Measurements from ENCODE around the gene CYSLTR1.
"Not testable (repeated sequence)": the region's sequence is repeated elsewhere in the genome, so short reads cannot be mapped to it uniquely, and the experiment has no call there.

CYSLTR1 gene, protein sequence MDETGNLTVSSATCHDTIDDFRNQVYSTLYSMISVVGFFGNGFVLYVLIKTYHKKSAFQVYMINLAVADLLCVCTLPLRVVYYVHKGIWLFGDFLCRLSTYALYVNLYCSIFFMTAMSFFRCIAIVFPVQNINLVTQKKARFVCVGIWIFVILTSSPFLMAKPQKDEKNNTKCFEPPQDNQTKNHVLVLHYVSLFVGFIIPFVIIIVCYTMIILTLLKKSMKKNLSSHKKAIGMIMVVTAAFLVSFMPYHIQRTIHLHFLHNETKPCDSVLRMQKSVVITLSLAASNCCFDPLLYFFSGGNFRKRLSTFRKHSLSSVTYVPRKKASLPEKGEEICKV

DNA sequence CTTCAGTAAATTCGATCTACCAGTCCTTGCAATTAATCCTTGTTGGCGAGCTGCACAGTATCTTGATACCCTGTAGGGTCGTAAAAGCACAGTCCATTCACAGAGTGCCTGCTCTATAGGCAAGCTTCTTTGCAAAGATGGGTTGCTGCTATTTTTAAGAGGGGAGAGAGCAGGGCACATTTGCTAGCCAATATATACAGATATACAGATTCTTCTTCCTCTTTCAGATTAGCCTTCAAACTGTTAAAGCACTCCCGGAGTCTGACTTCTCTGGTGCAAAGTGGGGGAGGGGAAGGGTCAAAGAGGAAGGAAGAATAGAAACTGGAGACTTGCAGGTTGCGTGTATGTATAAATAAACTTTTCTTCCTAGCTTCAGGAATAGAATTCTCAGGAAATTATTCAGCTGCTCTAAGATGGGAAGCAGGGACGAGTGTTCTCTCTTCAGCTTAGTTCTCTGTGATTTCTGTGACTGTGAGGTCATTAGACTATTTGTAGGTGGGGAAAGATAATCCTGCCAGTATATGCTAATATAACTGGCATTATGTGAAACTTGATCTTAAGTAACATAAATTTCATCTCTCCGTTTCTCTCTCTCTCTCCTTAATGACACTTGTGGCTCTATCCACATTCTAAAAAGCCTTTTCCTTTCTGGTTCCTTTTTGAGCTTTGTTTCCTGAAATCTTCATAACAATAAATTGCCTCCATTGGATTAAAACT lies at the start of gene CYSLTR1:
Gene CYSLTR1 (minus strand): TSS at position 242 of the 717 bp plus-strand sequence. CDS start 53,865 bp downstream, outside the sequence.
- in situ Hi-C loops (cut with HindIII; ENCODE audit: low sequenced_read_pairs) = no loop called here

- in situ Hi-C loops (cut with HindIII; ENCODE audit: low sequenced_read_pairs) = no loop called here
These were observed 49.8 kb upstream of the CYSLTR1 start for GRCh38 chrX:78377186-78377585.

DNA sequence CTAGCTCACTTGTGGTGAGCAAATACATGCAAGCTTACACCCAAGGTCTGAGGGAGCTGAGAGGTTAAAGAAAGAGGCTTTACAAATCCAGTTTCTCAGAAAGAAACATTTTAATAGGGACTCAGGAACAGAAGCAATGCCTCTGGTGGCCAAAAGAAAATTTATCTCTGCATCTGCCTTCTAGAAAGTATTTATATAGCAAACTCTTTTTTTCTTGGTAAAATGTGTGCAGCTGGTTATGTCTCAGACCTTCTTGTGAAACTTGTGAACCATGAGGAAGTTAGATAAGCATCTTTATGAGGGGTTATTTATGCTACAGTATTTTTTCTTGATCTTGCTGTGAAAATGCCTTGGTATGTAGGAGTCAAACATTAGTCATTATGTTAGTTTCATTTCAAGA lies 48.5 kb upstream of the CYSLTR1 start:
- in situ Hi-C loops (cut with HindIII; ENCODE audit: low sequenced_read_pairs) = no loop called here

GRCh38 chrX:78366576-78366975 lies 39.2 kb upstream of the CYSLTR1 start:
- in situ Hi-C loops (cut with HindIII; ENCODE audit: low sequenced_read_pairs) = no loop called here

DNA sequence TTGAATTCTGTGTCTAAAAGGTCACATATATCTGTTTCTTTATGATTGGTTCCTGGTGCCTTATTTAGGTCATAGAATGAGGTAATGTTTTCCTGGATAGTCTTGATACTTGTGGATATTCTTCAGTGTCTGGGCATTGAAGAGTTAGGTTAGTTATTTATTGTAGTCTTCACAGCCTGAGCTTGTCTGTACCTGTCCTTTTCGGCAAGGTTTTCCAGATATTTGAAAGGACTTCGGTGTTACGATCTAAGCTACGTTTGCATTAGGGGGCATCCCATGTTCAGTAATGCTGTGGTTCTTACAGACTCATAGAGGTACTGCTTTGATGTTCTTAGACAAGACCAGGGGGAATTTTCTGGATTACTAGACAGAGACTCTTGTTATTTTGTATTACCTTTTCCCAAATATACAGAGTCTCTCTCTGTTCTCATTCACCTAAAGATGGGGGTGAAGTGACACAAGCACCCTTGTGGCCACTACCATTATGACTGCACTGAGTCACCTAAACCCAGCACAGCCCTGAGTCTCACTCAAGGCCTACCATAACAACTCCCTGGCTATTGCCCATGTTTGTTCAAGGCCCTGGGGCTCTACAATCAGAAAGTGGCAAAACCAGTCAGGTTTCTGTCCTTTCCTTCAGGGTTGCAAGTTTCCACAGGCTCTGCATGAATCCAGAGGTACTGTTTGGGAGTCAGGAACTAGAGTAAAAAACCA lies 30.1 kb upstream of the CYSLTR1 start:
- in situ Hi-C loops (cut with HindIII; ENCODE audit: low sequenced_read_pairs) = no loop called here

GRCh38 chrX:78333521-78333920 lies 6.1 kb upstream of the CYSLTR1 start:
- in situ Hi-C loops (cut with HindIII; ENCODE audit: low sequenced_read_pairs) = no loop called here

DNA sequence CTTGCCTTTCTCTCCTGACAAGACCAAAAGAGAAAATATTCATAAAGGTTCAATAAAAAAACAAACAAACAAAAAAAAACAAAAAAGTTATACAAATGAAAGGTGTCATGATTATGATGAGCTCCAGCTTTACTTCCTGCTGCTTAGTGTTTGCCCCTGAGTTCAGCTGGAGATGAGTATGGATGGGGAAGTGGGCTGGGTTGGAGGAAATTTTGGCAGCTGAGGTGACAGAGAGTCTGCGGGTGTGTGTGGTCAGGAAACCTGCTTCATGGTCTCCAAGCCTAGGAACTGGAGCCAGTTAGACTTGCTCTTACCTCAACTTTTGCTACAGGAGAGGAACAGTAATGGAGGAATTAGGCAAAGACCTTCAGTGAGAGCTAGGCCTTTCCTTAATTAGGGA lies 4.3 kb upstream of the CYSLTR1 start:
- in situ Hi-C loops (cut with HindIII; ENCODE audit: low sequenced_read_pairs) = no loop called here

DNA sequence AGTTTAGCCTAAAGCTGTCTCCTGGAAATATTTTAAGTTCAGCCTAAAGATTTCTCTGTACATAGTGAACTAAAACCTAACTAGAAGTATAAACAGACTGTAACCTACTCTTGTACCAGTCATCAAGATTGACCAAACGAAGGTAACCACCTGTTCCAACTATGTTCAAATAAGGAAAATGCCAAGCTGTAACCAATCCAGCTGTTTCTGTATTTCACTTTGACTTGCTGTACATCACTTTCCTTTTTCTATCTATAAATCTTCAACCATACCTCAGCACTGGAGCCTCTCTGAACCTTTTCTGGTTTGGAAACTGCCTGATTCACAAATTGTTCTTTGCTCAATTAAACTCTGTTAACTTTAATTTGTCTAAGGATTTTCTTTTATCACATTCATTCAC lies 3.1 kb upstream of the CYSLTR1 start:
- in situ Hi-C loops (cut with HindIII; ENCODE audit: low sequenced_read_pairs) = no loop called here

DNA sequence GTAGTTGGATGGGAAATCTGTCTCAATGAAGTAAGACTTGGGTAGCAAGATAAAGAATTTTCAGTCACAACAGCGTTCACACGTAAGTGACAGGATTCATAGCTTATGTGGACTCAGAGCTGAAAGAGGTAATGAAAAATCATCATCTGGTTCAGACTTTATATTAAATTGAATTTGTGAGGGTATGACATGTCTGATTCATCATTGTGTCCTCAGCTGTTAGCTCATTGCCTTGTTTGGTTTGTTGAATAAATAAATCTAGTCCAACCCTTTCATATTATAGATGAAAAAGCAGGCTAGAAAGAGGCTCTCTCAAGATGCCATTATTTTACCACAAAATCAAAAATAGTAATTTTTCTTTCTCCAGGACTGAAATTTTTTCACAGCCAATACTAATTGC lies 2.7 kb upstream of the CYSLTR1 start:
- in situ Hi-C loops (cut with HindIII; ENCODE audit: low sequenced_read_pairs) = no loop called here

DNA sequence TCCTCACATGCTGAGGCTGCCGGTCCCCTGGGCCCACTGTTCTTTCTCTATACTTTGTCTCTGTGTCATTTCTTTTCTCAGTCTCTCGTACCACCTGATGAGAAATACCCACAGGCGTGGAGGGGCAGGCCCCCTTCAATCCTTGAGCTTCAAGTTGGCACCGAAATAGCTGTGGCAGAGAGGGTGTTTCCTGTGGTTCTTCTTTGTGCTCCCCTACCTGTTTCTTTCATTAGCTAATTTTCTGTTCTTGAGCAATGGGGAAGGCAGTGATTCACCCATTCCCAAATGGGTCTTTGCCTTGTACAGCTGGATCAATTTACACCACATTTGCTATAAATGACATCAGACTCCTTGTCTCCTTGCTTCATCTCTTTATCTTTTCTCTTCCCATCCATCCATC lies 2.1 kb upstream of the CYSLTR1 start:
- in situ Hi-C loops (cut with HindIII; ENCODE audit: low sequenced_read_pairs) = no loop called here

DNA sequence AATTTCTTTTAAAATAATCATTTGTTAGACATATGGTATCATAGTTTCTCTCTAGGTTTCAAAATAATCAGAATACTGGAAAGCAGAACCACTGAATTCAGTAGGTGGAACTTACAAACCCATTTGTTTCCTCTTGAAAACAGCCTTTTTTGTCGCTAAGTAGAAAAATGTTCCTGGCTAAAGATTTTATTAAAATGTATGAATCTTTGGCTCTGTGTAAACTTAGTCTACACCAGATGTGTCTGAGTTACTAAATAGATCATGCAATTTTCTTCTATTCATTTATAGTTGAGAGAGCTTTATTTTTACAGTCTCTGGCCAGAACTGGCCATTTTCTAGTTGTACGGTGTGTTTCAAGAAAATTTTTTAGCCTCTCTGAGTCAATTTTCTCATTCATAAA lies 1.0 kb downstream of the CYSLTR1 start:
- in situ Hi-C loops (cut with HindIII; ENCODE audit: low sequenced_read_pairs) = no loop called here

GRCh38 chrX:78322863-78323262 lies 4.5 kb downstream of the CYSLTR1 start:
- in situ Hi-C loops (cut with HindIII; ENCODE audit: low sequenced_read_pairs) = no loop called here

- in situ Hi-C loops (cut with HindIII; ENCODE audit: low sequenced_read_pairs) = no loop called here
These were observed 5.6 kb downstream of the CYSLTR1 start for GRCh38 chrX:78321809-78322208.

GRCh38 chrX:78316265-78316664 lies 11.1 kb downstream of the CYSLTR1 start:
- in situ Hi-C loops (cut with HindIII; ENCODE audit: low sequenced_read_pairs) = no loop called here

- in situ Hi-C loops (cut with HindIII; ENCODE audit: low sequenced_read_pairs) = no loop called here
These were observed 11.7 kb downstream of the CYSLTR1 start for GRCh38 chrX:78315745-78316144.

GRCh38 chrX:78314561-78314960 lies 12.8 kb downstream of the CYSLTR1 start:
- in situ Hi-C loops (cut with HindIII; ENCODE audit: low sequenced_read_pairs) = no loop called here

- in situ Hi-C loops (cut with HindIII; ENCODE audit: low sequenced_read_pairs) = no loop called here
These were observed 13.9 kb downstream of the CYSLTR1 start for GRCh38 chrX:78313526-78313925.

DNA sequence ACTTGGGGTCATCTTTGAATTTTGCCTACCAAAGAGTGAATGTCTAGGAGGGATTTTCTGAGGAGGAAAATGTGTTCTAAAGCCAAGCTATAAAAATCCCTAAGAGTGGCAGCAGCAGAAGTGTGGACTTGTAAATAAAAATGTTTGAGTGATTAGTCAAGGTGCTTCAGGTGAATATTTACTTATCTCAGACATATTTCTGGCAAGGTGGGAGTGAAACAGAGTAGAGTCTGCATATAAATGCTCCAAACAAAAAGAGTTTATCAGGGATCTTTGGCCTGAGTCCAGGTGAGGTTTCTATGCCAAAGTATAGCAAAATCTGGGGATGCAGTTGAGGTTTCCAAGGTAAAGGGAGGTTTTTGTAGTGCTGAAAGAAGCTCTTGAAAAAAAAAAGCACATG lies 19.7 kb downstream of the CYSLTR1 start:
- in situ Hi-C loops (cut with HindIII; ENCODE audit: low sequenced_read_pairs) = no loop called here

DNA sequence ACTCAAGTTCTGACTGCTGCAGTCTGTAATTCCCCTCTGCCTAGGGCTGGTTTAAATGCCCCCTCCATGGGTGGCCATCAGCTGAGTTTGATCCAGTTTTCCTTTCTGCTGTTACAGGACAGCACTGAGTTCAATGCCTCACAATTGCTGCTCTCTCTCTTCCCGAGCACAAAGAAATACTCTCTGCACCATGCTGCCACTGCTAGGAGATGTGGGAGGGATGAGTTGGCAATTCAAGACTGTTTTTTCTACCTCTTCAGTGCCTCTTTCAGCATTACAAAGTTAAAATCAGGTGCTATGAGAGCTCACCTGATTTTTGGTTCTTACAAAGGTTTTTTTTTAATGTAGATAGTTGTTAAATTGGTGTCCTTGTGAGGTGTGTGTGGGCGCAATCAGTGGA lies 24.3 kb downstream of the CYSLTR1 start:
- in situ Hi-C loops (cut with HindIII; ENCODE audit: low sequenced_read_pairs) = no loop called here

- in situ Hi-C loops (cut with HindIII; ENCODE audit: low sequenced_read_pairs) = not testable (repeated sequence)
These were observed 26.5 kb downstream of the CYSLTR1 start for GRCh38 chrX:78300933-78301332.

DNA sequence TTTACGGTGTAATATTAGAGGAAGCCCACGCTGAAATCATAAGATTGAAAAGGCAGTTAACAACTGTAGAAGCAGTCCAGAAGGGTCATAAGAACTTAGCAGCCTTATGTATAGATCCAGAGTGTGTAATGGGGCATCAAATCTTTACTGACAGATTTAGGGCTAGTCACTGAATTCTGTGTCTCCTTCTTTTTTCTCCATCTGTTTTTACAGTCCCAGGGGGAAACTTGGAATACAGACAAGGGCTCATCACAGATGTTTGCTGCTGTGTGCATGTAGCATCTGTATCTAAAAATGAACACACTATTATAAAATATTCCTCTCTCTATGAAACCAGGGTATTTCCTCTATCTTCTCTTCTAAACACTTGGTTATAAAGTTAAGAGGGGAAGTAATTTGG lies 43.9 kb downstream of the CYSLTR1 start:
- in situ Hi-C loops (cut with HindIII; ENCODE audit: low sequenced_read_pairs) = no loop called here

DNA sequence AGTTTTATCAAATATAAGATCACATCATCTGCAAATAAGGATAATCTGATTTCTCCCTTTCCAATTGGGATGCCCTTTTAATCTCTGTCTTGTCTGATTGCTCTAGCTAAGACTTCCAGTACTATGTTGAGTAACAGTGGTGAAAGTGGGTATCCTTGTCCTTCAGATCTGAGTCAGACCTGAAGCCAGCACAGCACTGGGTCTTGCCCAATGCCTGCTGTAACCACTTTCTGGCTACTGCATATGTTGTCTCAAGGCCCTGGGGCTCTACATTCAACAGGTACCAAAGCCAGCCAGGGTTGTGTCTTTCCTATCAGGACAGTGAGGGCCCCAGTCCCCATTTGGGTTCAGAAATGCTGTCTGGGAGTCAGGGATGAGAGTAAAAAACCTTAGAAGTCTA lies 90.3 kb downstream of the CYSLTR1 start:
- in situ Hi-C loops (cut with HindIII; ENCODE audit: low sequenced_read_pairs) = no loop called here

Data from endothelial cell of hepatic sinusoid (primary cell).